H1 (cell line): ENCODE data around the gene RAB3GAP1. TPM values are rescaled to one million over a fixed set of nuclear protein-coding genes. Genes with fewer than 3 reads are reported as not detected.

Experiments
- CTCF ChIA-PET: fragments of 300-600 bp; sonication (Branson Sonifier 250); formaldehyde crosslinking; loops from one replicate; lab custom pipeline; 2021; ENCODE audit not compliant: partially characterized antibody; lab: Charles Lee
- POLR2A ChIA-PET: fragments of 300-600 bp; sonication (Branson Sonifier 250); formaldehyde crosslinking; loops from one replicate; lab custom pipeline; 2021; ENCODE audit warnings: inconsistent platforms; ENCODE audit not compliant: partially characterized antibody; lab: Charles Lee
- DNase-seq, 2 experiments: peaks; one replicate each; pipeline versions ENCODE4 v3.0.0 to v3.0.0-alpha.2; 2010 to 2022; ENCODE audit warnings: low spot score in 2 of 2, low read depth in 1 of 2, mixed read lengths in 1 of 2
- FAIRE-seq: peaks from 2 replicates; lab custom pipeline; 2011; peaks lifted over from hg19 to GRCh38; lab: Jason Lieb, UNC
- H2AFZ ChIP-seq: 2 replicates; pipeline ENCODE4 v1.8.1; 2012; ENCODE audit warnings: low read length, inconsistent platforms
- H2AK5ac ChIP-seq: 2 replicates; pipeline ENCODE4 v1.6.1; 2013; ENCODE audit warnings: low read depth, low read length
- H2BK120ac ChIP-seq: replicated peaks from 2 replicates; pipeline ENCODE3; 2013; ENCODE audit warnings: low read depth, low read length, inconsistent platforms
- H2BK12ac ChIP-seq: 2 replicates; pipeline ENCODE4 v1.6.1; 2013; ENCODE audit warnings: low read depth, low read length
- H2BK15ac ChIP-seq: 2 replicates; pipeline ENCODE4 v1.6.1; 2013; ENCODE audit warnings: low read length
- H2BK20ac ChIP-seq: 2 replicates; pipeline ENCODE4 v1.6.1; 2013; ENCODE audit warnings: low read length
- H2BK5ac ChIP-seq: 2 replicates; pipeline ENCODE4 v1.6.1; 2013; ENCODE audit warnings: low read depth, low read length
- H3K14ac ChIP-seq: 2 replicates; pipeline ENCODE4 v1.6.1; 2013; ENCODE audit warnings: inconsistent platforms; ENCODE audit not compliant: insufficient read length
- H3K18ac ChIP-seq: 2 replicates; pipeline ENCODE4 v1.6.1; 2013; ENCODE audit warnings: low read length; ENCODE audit errors: extremely low read depth
- H3K23ac ChIP-seq: 2 replicates; pipeline ENCODE4 v1.6.1; 2013; ENCODE audit warnings: inconsistent platforms; ENCODE audit not compliant: insufficient read length
- H3K23me2 ChIP-seq: 2 replicates; pipeline ENCODE4 v1.6.1; 2013; ENCODE audit warnings: low read depth, low read length
- H3K27ac ChIP-seq: 2 replicates; pipeline ENCODE4 v1.6.1; 2011; ENCODE audit warnings: low read depth, low read length, inconsistent platforms
- H3K27me3 ChIP-seq, 4 experiments: replicated peaks in 1 of 4; 1 replicate in 1 of 4; 2 replicates in 3 of 4; pipeline versions ENCODE4 v1.6.1 to v1.8.1; 2011 to 2013; ENCODE audit warnings: low read length in 3 of 4, mild to moderate bottlenecking in 3 of 4, inconsistent platforms in 2 of 4, mixed read lengths in 2 of 4, moderate library complexity in 1 of 4; ENCODE audit not compliant: control insufficient read depth in 3 of 4, insufficient read depth in 3 of 4; ENCODE audit errors: extremely low read depth in 1 of 4
- H3K36me3 ChIP-seq, 4 experiments: 2 replicates each; pipeline versions ENCODE4 v1.6.1 to v1.8.1; 2011 to 2013; ENCODE audit warnings: mild to moderate bottlenecking in 4 of 4, low read length in 3 of 4, moderate library complexity in 2 of 4, control low read depth in 1 of 4, inconsistent platforms in 1 of 4; ENCODE audit not compliant: insufficient read depth in 4 of 4, control insufficient read depth in 2 of 4
- H3K4ac ChIP-seq: replicated peaks from 2 replicates; pipeline ENCODE3; 2013; ENCODE audit warnings: low read length, low read depth, mixed read lengths, inconsistent platforms; ENCODE audit not compliant: insufficient read length
- H3K4me1 ChIP-seq, 4 experiments: replicated peaks in 1 of 4; 1 replicate in 1 of 4; 2 replicates in 3 of 4; pipeline versions ENCODE4 v1.6.1 to v1.8.1; 2011 to 2013; ENCODE audit warnings: low read length in 3 of 4, inconsistent platforms in 2 of 4, mixed read lengths in 1 of 4; ENCODE audit not compliant: insufficient read depth in 4 of 4, control insufficient read depth in 3 of 4
- H3K4me2 ChIP-seq, 2 experiments: 2 replicates each; pipeline versions ENCODE4 v1.6.1 to v1.8.1; 2011 to 2013; ENCODE audit warnings: low read depth in 2 of 2, low read length in 2 of 2, control low read depth in 1 of 2, inconsistent platforms in 1 of 2, mild to moderate bottlenecking in 1 of 2; ENCODE audit not compliant: insufficient read depth in 1 of 2
- H3K4me3 ChIP-seq, 4 experiments: fragments of 200-600, 300-600 bp in 1 of 4; sonication (generic), shearing (Covaris generic), sonication (Bioruptor Twin) in 1 of 4; 2 replicates each; pipeline versions ENCODE4 v1.5.1 to v1.8.1; 2011 to 2016; ENCODE audit warnings: low read length in 4 of 4, low read depth in 3 of 4, control low read depth in 2 of 4, inconsistent platforms in 2 of 4, mild to moderate bottlenecking in 2 of 4, mixed read lengths in 1 of 4, moderate library complexity in 1 of 4; ENCODE audit not compliant: insufficient read depth in 2 of 4; ENCODE audit errors: extremely low read depth in 1 of 4
- H3K56ac ChIP-seq: replicated peaks from 2 replicates; pipeline ENCODE3; 2013; ENCODE audit warnings: low read depth, mild to moderate bottlenecking, mixed read lengths, low read length, inconsistent platforms; ENCODE audit not compliant: insufficient read length
- H3K79me1 ChIP-seq: 2 replicates; pipeline ENCODE4 v1.6.1; 2013; ENCODE audit warnings: low read depth, low read length, control low read depth
- H3K79me2 ChIP-seq, 2 experiments: 2 replicates each; pipeline versions ENCODE4 v1.6.1 to v1.8.1; 2012 to 2013; ENCODE audit warnings: low read length in 2 of 2, mild to moderate bottlenecking in 2 of 2, inconsistent platforms in 1 of 2; ENCODE audit not compliant: insufficient read depth in 2 of 2, control insufficient read depth in 1 of 2
- H3K9ac ChIP-seq, 4 experiments: replicated peaks in 1 of 4; 1 replicate in 1 of 4; 2 replicates in 3 of 4; pipeline versions ENCODE4 v1.6.1 to v1.8.1; 2011 to 2013; ENCODE audit warnings: low read depth in 3 of 4, low read length in 3 of 4, control low read depth in 2 of 4, mild to moderate bottlenecking in 2 of 4, moderate library complexity in 2 of 4, inconsistent platforms in 1 of 4; ENCODE audit errors: extremely low read depth in 1 of 4
- H3K9me3 ChIP-seq, 2 experiments: 2 replicates each; pipeline versions ENCODE4 v1.6.1 to v1.8.1; 2012 to 2013; ENCODE audit warnings: mild to moderate bottlenecking in 2 of 2, moderate library complexity in 2 of 2, control low read depth in 1 of 2, inconsistent platforms in 1 of 2, low read depth in 1 of 2, low read length in 1 of 2, mixed read lengths in 1 of 2; ENCODE audit not compliant: insufficient read depth in 2 of 2
- H4K20me1 ChIP-seq, 2 experiments: replicated peaks in 1 of 2; 2 replicates each; pipeline versions ENCODE3 to v1.8.1; 2011 to 2013; ENCODE audit warnings: inconsistent platforms in 2 of 2, low read length in 2 of 2, mild to moderate bottlenecking in 1 of 2; ENCODE audit not compliant: insufficient read depth in 2 of 2, control insufficient read depth in 1 of 2
- H4K5ac ChIP-seq: 2 replicates; pipeline ENCODE4 v1.6.1; 2013; ENCODE audit warnings: low read length, low read depth, mixed read lengths, inconsistent platforms; ENCODE audit not compliant: insufficient read length
- H4K8ac ChIP-seq: 2 replicates; pipeline ENCODE4 v1.8.0; 2013; ENCODE audit warnings: mild to moderate bottlenecking, moderate library complexity, low read length, inconsistent platforms; ENCODE audit not compliant: insufficient read depth; ENCODE audit errors: extremely low read depth
- H4K91ac ChIP-seq: replicated peaks from 2 replicates; pipeline ENCODE3; 2013; ENCODE audit warnings: low read length, mixed read lengths, inconsistent platforms; ENCODE audit not compliant: insufficient read length
- CHD2 ChIP-seq: IDR thresholded peaks from 2 replicates; pipeline ENCODE4 v1.6.1; 2012; ENCODE audit warnings: low read length, improper control_type of control experiment
- GTF2F1 ChIP-seq: IDR thresholded peaks from 2 replicates; pipeline ENCODE4 v1.6.1; 2012; ENCODE audit warnings: low read depth, low read length, improper control_type of control experiment, borderline replicate concordance
- NANOG ChIP-seq: IDR thresholded peaks from 2 replicates; pipeline ENCODE4 v1.6.1; 2011; ENCODE audit warnings: low read length, low read depth, mild to moderate bottlenecking, inconsistent platforms; ENCODE audit not compliant: insufficient read depth, poor library complexity, severe bottlenecking
- SAP30 ChIP-seq: fragments of 300-600 bp; sonication (generic); IDR thresholded peaks from 2 replicates; pipeline ENCODE4 v1.7.1; 2012; ENCODE audit warnings: low read length, moderate library complexity, mild to moderate bottlenecking, inconsistent platforms; ENCODE audit not compliant: insufficient read depth, insufficient replicate concordance
- SRF ChIP-seq: IDR thresholded peaks from 2 replicates; pipeline ENCODE4 v1.6.1; 2011; ENCODE audit warnings: mild to moderate bottlenecking, low read depth, low read length, moderate library complexity
- SUZ12 ChIP-seq: fragments of 200-600 bp; sonication (generic); IDR thresholded peaks from 2 replicates; pipeline ENCODE4 v1.6.1; 2012; ENCODE audit warnings: mild to moderate bottlenecking, inconsistent platforms, low read length, moderate library complexity, mixed read lengths
- TAF1 ChIP-seq: IDR thresholded peaks from 2 replicates; pipeline ENCODE4 v1.6.1; 2011; ENCODE audit warnings: mild to moderate bottlenecking, low read depth, low read length
- TAF7 ChIP-seq: optimal IDR thresholded peaks from 2 replicates; pipeline ENCODE3; 2011; ENCODE audit warnings: low read depth, mild to moderate bottlenecking, inconsistent platforms, low read length, moderate library complexity, borderline replicate concordance
- USF2 ChIP-seq: IDR thresholded peaks from 2 replicates; pipeline ENCODE4 v1.6.1; 2011; ENCODE audit warnings: low read length, improper control_type of control experiment
- WGBS, 2 experiments: shearing (Covaris generic) in 1 of 2; methylation state at CpG; one replicate each; pipeline versions ENCODE4 v1.1.6 to v1.1.7; 2013 to 2015; ENCODE audit warnings: low lambda C conversion rate in 2 of 2, mixed read lengths in 2 of 2, inconsistent platforms in 1 of 2, low coverage in 1 of 2, missing lambda C conversion rate in 1 of 2; ENCODE audit not compliant: insufficient replicate concordance in 2 of 2, insufficient coverage in 1 of 2, insufficient read length in 1 of 2; ENCODE audit errors: extremely low coverage in 1 of 2, missing lambda C conversion rate in 1 of 2; 5-methylcytosine and 5-hydroxymethylcytosine counted together
- polyA plus RNA-seq, 7 experiments: library from polyadenylated mRNA; depleted of rRNA in 3 of 7; stranded (reverse) in 5 of 7; unstranded in 2 of 7; fragments of >200 nt in 5 of 7; fragments of 200-250 nt in 2 of 7; gene quantifications; 1 replicate in 5 of 7; 2 replicates in 1 of 7; 4 replicates in 1 of 7; pipeline versions ENCODE4 v1.2.1 to v1.2.3, GENCODE V29; 2011 to 2013; ENCODE audit warnings: missing spikeins in 2 of 7, mixed read lengths in 2 of 7
- total RNA-seq: library from RNA; stranded (reverse); fragmentation: NEBNext Ultra II Directional; extraction: Animal tissue kit (Norgen Biotek cat#: 25700); gene quantifications from 2 replicates; pipeline ENCODE4 v1.2.1, GENCODE V29; 2021
- TF ChIP-seq, protein P1 (sequence below): IDR thresholded peaks from 2 replicates; pipeline ENCODE4 v1.6.1; 2012; ENCODE audit warnings: inconsistent platforms
- TF ChIP-seq, protein P2 (sequence below): IDR thresholded peaks from 2 replicates; pipeline ENCODE4 v1.6.1; 2012; ENCODE audit warnings: inconsistent platforms

Gene RAB3GAP1
- total and polyA plus RNA-seq, 2 of the 8 experiments (the other 6 are each of a cell fraction or from before 2014, with no cell fraction given): 9.8 to 28.6 TPM

DNA sequence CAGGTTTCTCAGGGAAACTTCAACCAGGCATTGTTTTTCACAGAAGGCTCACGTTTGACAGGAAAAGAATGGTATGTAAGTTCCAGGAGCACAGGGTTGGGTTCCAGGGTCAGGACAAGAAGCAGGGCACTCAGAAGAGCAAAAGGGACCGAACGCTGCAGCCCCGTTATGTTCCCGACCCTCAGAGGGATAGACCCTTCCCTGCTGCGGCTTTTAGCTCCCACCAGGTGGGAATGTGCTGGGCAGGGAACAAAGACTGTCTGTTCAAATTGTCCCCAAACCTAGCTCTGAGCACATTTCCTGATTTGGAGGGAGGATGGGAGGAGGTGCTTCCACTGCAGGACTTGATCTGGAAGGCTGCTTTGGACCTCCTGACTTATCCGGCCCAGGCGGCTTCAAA, 130.1 kb downstream of the RAB3GAP1 start:
- no peaks in the 10 kb centered on the region for H3K79me1 ChIP-seq
- FAIRE-seq (no peak), DNase-seq (no peak)
- 83% methylated on average over 8 of the region's 8 CpGs; no CpG with 5 or more reads in 1 of the 2 experiments for WGBS, 2 experiments
- no peak overlapping the region; the same call in 1 of the 2 replicates for H2BK5ac ChIP-seq
- no peak overlapping the region for H3K14ac ChIP-seq
- 0 out of 8 replicates have a peak, but pooled peaks cover 0 to 3% (median 0%) of the 10 kb centered on the region in 4 experiments for H3K36me3 ChIP-seq
- ChIA-PET POLR2A (interaction anchor here (0.6 to 1.0 kb wide), 2 partner anchors 9 to 198 kb away, joined by 3 read pairs; no protein-coding TSS in a partner anchor), CTCF (interaction anchor here (0.9 to 1.6 kb wide), 2 partner anchors 72 to 193 kb away, joined by 3 to 4 read pairs; no protein-coding TSS in a partner anchor)
- no peaks in the 10 kb centered on the region for H3K79me2 ChIP-seq
- 0 out of 2 replicates have a peak overlapping the region, but pooled peaks have one; percentile 25 for H3K27ac ChIP-seq
- no peak overlapping the region for H3K56ac ChIP-seq
- H3K4ac ChIP-seq: no peak overlapping the region
- H4K8ac ChIP-seq: no peak overlapping the region
- no peak overlapping the region for H3K4me3 ChIP-seq
- no peak overlapping the region for H2BK20ac ChIP-seq
- H4K91ac ChIP-seq: no peak overlapping the region
- H4K20me1 ChIP-seq: no peaks in the 10 kb centered on the region
- no peak overlapping the region for H2BK12ac ChIP-seq
- H3K9ac ChIP-seq: no peak overlapping the region
- H3K9me3 ChIP-seq: peaks cover 0 to 2% of the 10 kb centered on the region in 2 experiments; a peak in 1 of 4 replicates
- no peak overlapping the region for H2AFZ ChIP-seq
- no peak overlapping the region for H3K18ac ChIP-seq
- peaks cover 0 to 3% (median under 1%) of the 10 kb centered on the region in 4 experiments; a peak in 2 of 7 replicates for H3K4me1 ChIP-seq
- H3K23me2 ChIP-seq: no peaks in the 10 kb centered on the region
- H2BK120ac ChIP-seq: no peak overlapping the region
- no peak overlapping the region for H2BK15ac ChIP-seq
- no peak overlapping the region for H2AK5ac ChIP-seq
- H3K4me2 ChIP-seq: no peak overlapping the region
- H4K5ac ChIP-seq: no peak overlapping the region
- no peak overlapping the region for H3K23ac ChIP-seq
- H3K27me3 ChIP-seq: no peaks in the 10 kb centered on the region
- TF ChIP-seq CHD2 (no peak), NANOG (no peak), GTF2F1 (no peak), SRF (no peak), USF2 (no peak), SUZ12 (no peak), TAF7 (no peak), TAF1 (no peak), SAP30 (no peak)
- TF ChIP-seq, protein P1, sequence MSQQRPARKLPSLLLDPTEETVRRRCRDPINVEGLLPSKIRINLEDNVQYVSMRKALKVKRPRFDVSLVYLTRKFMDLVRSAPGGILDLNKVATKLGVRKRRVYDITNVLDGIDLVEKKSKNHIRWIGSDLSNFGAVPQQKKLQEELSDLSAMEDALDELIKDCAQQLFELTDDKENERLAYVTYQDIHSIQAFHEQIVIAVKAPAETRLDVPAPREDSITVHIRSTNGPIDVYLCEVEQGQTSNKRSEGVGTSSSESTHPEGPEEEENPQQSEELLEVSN: no peak
- TF ChIP-seq, protein P2, sequence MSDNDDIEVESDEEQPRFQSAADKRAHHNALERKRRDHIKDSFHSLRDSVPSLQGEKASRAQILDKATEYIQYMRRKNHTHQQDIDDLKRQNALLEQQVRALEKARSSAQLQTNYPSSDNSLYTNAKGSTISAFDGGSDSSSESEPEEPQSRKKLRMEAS: no peak
